ENCODE data around the gene DNAJB13. TPM values are rescaled to one million over a fixed set of nuclear protein-coding genes. Genes with fewer than 3 reads are reported as not detected.

The DNAJB13 gene, protein sequence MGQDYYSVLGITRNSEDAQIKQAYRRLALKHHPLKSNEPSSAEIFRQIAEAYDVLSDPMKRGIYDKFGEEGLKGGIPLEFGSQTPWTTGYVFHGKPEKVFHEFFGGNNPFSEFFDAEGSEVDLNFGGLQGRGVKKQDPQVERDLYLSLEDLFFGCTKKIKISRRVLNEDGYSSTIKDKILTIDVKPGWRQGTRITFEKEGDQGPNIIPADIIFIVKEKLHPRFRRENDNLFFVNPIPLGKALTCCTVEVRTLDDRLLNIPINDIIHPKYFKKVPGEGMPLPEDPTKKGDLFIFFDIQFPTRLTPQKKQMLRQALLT
- total RNA-seq (2022; extraction: Qiagen RNA extraction; ENCODE audit: low read depth) = 0.27 to 0.42 TPM (median 0.32 TPM) in 3 of 5 replicates, not detected in the others

DNA sequence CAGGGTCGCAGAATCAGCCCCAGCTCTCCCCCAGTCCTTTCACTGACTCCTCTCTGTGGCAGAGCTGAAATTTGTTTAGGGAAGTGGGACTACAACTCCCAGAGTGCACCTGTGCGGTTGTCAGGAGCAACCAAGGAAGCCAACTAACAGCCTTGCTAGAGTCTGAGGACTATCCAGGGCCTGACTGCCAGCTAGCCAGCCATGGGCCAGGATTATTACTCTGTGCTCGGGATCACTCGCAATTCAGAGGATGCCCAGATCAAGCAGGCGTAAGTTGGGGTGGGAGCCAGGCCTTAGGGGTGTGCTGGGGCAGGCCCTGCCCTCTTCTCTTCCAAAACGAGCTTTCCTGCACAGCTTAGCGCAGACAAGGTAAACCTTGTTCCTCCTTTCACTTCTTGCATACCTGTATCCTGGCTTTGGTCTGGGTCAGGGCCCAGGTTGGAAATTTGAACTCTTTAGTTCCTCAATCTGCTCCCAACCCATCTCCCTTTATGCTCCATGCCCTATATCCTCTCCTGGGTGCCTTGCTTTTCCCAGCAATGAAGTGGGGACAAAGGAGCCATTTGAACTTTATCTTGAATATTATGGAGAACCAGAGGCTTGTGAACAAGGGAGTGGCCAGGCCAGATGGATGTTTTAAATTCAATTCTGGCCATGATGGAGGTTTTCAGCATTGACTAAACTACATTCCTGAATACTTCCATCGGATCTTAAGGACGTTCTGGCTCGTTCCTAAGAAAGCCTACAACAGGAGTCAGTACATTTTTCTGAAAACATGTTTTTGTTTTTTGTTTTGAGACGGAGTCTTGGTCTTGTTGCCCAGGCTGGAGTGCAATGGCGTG is at the start of gene DNAJB13:
Gene DNAJB13, plus strand, starts transcription at position 158 of the 842 bp plus-strand sequence. Its CDS starts 44 bp downstream, at position 202.

DNA sequence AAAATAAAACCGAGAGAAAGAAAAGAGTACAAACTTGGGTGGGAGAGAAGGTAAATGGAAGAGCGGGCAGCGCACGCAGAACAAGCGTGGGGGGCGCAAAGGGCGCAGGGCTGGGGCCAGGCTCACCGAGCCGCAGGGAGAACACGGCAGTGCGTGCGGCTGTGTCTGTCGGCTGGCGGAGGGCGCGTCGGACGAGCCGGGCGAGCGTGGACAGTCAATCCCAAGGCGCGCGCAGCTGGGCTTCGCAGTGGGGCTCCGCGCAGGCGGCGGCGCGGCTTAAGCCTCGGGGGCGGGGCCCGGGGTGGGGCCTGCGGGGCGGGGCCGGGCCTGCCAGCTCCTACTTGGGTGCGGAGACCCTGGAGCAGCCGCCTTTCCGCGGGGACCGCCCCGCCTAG is 31.8 kb downstream of the DNAJB13 start, which contains the start of gene UCP2:
Gene UCP2, minus strand, starts transcription at position 249 of the 395 bp plus-strand sequence. CDS start 4,465 bp downstream, outside the sequence.

GRCh38 chr11:74008373-74009229 is 57.8 kb downstream of the DNAJB13 start, which contains the start of gene UCP3:
TSS of gene UCP3 (minus strand) at chr11:74009085. CDS start at chr11:74007042, 2,043 bp downstream.

Other genes starting within 250 kb of the DNAJB13 start
- 41.2 to 61.9 TPM (median 61.2 TPM) in 5 replicates for gene RAB6A, start 190.0 kb upstream of the DNAJB13 start, total RNA-seq (2022; extraction: Qiagen RNA extraction; ENCODE audit: low read depth)
- gene MRPL48, start 163.2 kb upstream of the DNAJB13 start, total RNA-seq (2022; extraction: Qiagen RNA extraction; ENCODE audit: low read depth) = 48.1 to 64.0 TPM (median 53.1 TPM) in 5 replicates
- 127 to 162 TPM (median 135 TPM) in 5 replicates for gene COA4, start 74.2 kb upstream of the DNAJB13 start, total RNA-seq (2022; extraction: Qiagen RNA extraction; ENCODE audit: low read depth)
- 10.6 to 11.7 TPM (median 10.9 TPM) in 5 replicates for gene PAAF1, start 74.0 kb upstream of the DNAJB13 start, total RNA-seq (2022; extraction: Qiagen RNA extraction; ENCODE audit: low read depth)
- gene UCP2, start 31.8 kb downstream of the DNAJB13 start, total RNA-seq (2022; extraction: Qiagen RNA extraction; ENCODE audit: low read depth) = 69.6 to 84.6 TPM (median 79.5 TPM) in 5 replicates
- gene UCP3, start 58.1 kb downstream of the DNAJB13 start, total RNA-seq (2022; extraction: Qiagen RNA extraction; ENCODE audit: low read depth) = 1.1 to 2.0 TPM (median 1.3 TPM) in 5 replicates
- gene C2CD3, start 220.0 kb downstream of the DNAJB13 start, total RNA-seq (2022; extraction: Qiagen RNA extraction; ENCODE audit: low read depth) = 16.4 to 17.8 TPM (median 16.8 TPM) in 5 replicates
- gene PPME1, start 220.3 kb downstream of the DNAJB13 start, total RNA-seq (2022; extraction: Qiagen RNA extraction; ENCODE audit: low read depth) = 46.3 to 59.6 TPM (median 56.3 TPM) in 5 replicates

All from A549 treated with RU486 at 1 μM for 4 hours (cell line).